GM21723 (cell line): ENCODE results near the gene FGF22.
"Not testable (repeated sequence)": the region's sequence is repeated elsewhere in the genome, so short reads cannot be mapped to it uniquely, and the experiment has no call there.

ENCODE experiments used
- ATAC-seq: cut with Tn5 transposase; IDR thresholded peaks from one replicate; pipeline ENCODE4 v1.9.1; 2021; ENCODE audit warnings: mild to moderate bottlenecking, moderate library complexity; ENCODE audit not compliant: unreplicated experiment

FGF22 gene

DNA sequence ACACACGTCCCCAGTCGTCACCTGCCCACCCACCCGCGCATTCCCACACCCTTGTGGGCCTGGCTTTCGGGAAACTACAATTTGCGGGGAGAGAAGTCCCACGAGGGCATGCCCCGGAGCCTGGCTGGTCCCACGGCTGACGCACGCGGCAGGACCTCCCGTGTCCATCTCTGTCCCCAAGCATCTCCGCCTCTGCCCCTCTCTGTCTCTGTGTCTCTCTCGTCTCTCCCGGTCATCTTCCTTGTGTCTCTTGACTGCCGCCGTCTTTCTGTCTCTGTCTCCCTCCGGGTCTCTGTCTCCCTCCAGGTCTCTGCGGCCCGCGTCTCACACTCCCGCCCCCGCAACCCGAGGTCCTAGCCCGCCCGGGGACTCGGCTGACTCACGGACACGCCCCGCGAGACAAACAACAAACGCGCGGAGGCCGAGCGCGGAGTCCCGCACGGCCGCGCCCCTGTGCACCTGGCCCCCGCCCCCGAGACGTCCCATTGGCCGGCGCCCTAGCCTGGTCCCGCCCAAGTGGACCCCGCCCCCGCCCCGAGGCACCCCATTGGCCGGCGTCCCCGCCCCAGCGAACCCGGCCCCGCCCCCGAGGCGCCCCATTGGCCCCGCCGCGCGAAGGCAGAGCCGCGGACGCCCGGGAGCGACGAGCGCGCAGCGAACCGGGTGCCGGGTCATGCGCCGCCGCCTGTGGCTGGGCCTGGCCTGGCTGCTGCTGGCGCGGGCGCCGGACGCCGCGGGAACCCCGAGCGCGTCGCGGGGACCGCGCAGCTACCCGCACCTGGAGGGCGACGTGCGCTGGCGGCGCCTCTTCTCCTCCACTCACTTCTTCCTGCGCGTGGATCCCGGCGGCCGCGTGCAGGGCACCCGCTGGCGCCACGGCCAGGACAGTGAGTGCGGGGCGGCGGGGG, at the start of gene FGF22:
Gene FGF22 (plus strand): TSS at position 627 of the 908 bp plus-strand sequence. CDS start 47 bp downstream, at position 674.
- peak; percentile 46 for ATAC-seq

DNA sequence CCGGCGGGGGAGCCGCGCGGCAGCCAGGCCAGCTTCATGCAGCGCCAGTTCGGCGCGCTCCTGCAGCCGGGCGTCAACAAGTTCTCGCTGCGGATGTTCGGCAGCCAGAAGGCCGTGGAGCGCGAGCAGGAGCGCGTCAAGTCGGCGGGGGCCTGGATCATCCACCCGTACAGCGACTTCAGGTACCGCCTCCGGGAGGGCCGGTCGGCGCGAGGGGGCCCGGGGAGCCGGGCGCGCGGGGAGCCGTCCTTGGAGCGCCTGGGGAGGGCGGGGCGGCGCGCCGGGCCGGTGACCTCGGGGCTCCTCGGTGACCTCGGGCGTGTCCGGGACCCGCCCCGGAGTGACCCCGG, 49.3 kb upstream of the FGF22 start:
- ATAC-seq = no peak

DNA sequence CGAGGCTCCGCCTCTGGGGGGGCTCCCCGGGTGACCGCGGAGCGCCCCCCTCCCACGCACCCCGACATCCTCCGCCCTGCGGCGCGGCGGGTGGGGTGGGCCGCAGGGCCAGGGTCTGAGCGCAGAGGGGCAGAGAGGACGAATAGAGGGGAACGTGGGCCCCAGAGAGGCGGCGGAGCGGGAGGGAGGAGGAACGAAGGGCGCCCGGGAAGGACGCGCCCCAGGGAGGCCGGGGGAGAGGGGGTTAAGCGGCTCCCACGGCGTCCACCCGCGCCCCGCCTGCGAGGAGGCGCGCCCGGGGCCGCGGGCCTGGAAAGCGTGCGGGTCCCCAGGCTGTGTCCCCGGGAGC, 49.0 kb upstream of the FGF22 start:
- no peak for ATAC-seq

DNA sequence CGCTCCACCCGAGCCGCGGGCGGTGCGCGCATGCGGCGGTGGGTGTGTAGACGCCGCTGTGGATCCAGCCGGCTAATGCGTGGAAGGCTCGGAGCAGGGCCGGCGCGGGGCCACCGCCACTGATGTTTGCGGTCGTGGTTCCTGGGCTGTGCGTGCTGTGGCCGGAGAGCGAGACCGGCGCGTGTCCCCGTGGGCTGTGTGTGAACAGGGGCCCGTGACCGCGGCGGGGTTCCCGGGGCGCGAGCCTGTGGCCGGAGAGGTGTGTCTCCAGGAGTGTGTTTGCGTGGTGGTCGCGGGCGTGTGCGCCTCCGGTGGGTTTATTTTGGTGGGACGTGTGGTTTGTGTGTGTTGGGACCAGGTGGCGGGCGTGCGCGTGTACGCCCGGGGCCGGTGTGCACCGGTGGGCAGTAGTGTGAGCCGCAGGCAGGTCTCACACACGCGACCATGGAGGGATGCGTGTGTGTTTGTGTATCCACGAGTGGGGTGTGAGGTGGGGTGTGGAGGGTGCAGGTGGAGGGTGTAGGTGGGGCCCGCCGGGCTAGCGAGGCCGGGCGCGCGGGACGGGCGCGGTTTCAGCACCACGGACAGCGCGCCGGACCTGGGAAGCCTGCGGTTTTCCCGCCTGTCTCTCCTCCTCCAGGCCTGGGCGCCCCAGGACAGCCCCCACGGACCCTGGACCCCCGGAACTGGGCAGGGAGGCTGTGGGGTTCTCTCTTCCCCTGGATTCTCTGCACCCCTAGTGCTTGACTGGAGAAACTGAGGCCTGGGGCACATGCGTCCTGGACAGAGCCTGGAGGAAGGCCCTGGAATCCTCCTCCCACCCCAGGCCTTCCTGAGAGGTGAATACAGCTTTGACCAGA, 48.4 kb upstream of the FGF22 start:
- no peak for ATAC-seq

DNA sequence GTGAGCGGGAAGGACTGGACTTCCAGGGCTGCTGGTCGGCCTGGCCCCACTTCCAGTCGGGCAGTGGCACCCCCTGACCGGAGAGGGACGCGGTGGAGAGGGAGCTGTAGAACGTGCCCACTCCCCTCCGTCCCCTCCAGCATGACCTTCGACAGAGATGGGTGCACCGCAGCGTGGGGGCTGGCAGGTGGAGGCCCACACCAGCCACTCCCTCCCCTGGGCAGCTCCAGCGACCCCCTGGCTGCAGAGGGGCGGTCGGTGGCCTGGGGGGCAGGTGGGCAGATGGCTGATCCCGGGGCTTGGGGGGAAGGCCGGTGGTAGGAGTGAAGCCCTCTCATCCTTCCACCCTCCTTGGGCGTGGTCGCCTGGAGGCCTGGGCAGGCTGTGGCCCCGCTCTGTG, 47.6 kb upstream of the FGF22 start:
- ATAC-seq = no peak

DNA sequence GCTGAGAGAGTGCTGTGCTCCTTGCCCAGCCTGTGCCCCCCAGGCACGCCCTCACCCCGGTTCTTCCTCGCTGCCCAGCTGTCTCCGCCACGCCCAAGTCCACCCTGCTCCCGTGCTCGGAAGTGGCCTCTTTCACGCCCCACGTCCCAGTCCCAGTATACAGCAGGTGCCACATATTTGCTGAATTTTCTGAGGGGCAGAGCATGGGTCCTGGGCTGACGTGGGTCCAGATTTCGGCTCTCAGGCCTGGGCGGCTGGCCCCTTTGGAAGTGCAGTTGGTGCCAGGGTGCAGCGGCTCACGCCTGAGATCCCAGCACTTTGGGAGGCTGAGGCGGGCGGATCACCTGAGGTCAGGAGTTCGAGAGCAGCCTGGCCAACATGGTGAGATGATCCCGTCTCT, 46.6 kb upstream of the FGF22 start:
- no peak for ATAC-seq

DNA sequence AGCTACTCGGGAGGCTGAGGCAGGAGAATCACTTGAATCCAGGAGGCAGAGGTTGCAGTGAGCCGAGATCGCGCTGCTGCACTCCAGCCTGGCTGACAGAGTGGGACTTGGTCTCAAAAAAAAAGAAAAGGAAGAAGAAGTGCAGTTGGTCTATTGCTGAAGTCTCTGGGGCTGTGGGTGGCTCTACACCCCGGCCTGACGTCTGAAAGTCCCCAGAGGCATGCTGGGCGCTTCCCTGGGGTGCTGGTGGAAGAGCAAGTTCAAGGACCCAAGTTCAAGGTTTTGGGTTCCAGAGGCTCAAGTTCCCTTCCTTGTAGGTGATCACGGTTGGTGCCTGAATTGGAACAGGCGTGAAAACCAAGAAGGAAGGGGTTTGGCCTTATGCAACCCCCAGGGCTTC, 46.2 kb upstream of the FGF22 start:
- no peak for ATAC-seq

DNA sequence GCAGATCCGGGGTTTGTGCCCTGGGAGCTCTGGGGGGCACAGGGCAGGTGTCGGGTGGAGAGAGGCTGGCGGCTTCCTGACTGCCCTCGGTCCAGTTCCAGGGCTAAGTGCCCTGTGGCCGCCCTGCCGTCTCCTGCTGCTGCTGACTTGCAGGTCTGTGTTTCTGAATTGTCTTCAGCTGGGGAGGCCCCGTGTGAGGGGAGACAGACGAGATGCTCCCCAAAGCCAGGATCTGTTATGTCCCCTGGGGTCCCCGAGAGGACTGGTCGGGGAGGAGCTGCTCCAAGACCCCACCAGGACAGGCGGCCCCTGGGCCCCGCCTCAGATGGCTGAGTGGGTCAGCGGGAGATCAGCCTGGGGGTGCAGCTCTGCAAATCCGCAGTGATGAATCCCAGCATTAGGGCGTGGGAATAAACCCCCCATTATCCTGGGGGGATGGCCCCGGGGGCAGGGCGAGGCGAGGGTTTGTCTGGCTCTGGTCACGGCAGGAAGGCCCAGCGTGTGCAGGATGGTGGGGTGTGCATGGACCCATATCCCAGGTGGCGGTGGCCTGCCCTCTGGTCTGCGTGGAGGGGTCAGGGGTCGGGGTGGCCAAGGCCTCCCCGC, 45.3 kb upstream of the FGF22 start:
- ATAC-seq = no peak

DNA sequence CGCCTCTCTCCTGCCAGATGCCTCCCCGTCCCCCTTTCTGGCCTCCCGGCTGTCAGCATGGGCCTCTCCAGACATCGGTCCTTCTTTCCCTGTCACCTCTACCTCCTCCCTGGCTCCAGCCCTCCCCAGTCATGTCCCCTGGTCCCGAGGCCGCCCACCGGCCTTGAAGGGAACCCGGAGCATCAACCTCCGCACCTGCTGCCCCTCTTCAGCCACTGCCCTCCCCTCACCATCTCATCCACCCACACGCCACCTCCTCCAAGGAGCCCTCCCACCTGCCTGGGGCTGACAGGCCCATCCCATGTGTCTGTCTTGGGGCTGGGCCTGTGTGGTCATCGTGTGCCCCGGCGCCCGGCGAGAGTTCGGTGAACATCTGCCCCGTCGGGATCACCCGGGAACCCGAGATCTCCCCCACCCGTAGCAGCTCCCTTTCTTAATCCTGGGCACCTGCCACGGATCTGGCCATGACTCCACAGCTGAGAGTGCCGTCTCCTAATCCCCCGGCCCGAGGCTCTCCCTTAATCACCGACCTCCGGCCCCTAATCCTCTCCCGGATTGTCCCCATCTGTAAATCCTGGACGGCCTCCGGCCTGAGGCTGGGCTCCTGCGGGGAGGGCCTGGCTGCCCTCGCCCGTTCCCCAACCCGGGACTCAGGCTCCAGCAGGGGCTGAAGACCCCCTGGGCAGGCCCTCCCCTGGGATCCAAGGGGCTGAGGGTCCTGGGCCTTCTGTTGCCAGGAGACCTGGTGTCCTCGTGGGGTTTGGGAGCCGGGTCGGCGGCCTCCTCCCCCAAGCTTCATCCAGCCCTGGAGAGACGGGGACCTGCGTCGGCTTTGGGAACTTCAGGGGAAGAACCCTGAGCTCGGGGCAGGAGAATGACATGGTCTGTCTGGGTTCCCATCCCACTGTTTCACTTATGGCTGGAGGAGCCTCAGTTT, 44.1 kb upstream of the FGF22 start:
- no peak for ATAC-seq

DNA sequence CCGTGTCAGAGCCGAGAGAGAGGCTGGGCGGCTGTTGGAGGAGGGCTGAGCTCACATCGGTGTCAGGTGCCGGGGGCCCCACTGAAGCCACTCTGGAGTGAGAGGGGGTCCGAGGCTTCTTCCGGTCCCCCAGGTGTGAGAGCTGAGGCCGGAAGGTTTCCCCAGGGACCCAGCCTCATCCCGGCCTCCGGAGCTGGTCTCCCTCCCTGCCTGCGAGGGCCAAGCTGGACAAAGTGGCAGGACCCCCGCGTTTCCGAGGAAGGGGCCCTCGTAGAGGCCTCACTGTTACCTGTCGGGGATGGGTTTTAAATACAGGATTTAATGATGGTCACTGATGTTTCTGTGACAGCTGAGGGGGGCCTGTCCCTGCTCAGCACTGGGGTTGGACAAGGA, 43.4 kb upstream of the FGF22 start:
- ATAC-seq = no peak

DNA sequence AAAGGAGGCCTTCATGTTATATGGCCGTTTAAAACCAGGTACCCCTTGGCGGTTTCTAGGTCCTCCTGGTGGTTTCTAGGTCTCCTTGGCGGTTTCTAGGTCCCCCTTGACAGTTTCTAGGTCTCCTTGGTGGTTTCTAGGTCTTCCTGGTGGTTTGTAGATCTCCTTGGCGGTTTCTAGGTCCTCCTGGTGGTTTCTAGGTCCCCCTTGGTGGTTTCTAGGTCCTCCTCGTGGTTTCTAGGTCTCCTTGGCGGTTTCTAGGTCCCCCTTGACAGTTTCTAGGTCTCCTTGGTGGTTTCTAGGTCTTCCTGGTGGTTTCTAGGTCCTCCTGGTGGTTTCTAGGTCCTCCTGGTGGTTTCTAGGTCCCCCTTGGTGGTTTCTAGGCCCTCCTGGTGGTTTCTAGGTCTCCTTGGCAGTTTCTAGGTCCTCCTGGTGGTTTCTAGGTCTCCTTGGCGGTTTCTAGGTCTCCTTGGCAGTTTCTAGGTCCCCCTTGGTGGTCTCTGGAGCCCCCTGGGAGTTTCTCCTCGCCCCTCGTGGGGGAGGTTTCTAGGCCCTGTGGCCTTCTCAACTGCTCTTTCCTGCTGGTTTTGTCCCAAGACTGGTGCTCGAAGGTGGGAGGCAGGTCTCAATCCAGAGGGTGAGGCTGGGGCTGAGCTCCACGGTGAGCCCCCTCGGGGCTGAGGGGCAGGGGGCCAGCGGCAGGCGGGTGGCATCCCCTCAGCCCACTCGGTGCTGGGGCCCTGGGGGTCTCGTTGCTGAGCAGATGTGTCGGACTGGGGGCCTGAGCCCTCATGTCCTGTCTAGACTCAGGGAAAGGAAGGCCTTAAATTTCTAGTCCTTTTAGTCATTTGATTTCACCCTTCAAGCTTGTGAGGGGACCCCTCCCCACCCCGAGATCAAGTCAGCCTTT, 42.0 kb upstream of the FGF22 start:
- ATAC-seq = no peak

DNA sequence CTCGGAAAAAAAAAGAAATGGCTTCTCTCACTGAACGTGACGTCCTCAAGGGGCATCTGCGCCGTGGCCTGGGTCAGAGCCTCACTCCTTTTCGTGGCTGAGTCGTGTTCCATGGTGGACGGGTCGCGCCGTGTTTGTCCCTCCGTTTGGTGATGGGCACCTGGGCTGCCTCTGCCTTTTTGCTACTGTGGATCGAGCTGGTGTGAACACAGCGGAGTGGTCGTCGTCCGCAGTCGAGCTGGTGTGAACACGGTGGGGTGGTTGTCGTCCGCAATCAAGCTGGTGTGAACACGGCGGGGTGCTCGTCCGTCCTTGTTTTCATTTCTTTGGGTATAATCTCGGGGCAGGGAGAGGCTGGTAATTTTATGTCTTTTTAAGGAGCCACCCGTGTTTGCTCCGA, 38.4 kb upstream of the FGF22 start:
- no peak for ATAC-seq

DNA sequence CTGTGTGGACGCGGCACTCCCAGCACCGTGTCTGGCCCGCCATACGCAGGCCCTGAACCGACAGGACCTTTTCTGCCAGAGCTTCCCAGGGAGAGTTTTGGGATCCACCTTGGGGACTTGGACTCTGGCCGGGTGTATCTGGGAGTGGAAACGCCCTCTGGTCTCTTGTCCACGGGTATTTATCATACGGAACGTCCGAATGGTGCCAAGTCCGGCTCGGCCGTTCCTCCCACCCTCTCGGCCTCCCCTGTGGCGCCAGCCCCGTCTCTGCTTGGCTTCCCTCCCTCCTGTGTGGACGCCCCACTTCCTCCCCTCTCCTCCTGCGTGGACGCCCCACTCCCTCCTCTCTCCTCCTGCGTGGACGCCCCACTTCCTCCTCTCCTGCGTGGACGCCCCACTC, 37.9 kb upstream of the FGF22 start:
- ATAC-seq = no peak

DNA sequence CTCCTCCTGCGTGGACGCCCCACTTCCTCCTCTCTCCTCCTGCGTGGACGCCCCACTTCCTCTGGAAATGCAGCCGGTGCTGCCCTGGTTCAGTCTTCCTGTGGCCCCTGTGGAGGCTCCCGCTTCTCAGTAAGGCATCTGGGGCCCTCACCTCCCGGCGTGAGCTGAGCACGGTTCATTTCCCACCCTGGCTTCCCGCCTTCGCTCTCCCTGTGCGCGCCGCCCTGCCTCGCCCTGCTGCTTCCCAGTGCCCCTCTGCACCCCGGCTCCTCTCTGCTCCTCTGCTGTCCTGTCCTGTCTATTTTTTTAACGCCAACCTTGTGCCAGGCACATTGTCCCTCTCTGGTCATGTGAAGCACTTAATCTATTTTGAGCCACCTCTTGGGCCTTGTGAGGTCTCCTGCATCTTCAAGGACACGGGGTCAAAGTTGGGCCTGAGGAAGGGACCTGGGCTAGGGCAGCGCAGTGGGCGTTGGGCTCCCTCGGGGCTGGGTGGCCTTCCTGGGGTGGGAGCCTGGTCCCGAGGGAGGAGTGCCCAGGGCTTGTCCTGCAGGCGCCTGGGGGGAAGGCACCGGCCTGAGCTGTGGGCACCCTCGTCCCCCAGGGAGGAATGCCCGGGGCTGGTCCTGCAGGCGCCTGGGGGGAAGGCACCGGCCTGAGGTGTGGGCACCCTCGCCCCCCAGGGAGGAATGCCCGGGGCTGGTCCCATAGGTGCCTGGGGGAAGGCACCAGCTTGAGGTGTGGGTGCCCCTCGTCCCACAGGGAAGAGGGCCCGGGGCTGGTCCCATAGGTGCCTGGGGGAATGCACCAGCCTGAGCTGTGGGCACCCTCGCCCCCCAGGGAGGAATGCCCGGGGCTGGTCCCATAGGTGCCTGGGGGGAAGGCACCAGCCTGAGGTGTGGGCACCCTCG, 37.0 kb upstream of the FGF22 start:
- no peak for ATAC-seq

DNA sequence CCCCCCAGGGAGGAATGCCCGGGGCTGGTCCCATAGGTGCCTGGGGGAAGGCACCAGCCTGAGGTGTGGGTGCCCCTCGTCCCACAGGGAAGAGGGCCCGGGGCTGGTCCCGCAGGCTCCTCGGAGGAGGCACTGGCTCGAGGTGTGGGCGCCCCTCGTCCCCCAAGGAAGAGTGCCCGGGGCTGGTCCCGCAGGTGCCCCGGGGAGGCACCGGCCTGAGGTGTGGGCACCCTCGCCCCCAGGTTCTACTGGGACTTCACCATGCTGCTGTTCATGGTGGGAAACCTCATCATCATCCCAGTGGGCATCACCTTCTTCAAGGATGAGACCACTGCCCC, 36.4 kb upstream of the FGF22 start:
- ATAC-seq = not testable (repeated sequence)

DNA sequence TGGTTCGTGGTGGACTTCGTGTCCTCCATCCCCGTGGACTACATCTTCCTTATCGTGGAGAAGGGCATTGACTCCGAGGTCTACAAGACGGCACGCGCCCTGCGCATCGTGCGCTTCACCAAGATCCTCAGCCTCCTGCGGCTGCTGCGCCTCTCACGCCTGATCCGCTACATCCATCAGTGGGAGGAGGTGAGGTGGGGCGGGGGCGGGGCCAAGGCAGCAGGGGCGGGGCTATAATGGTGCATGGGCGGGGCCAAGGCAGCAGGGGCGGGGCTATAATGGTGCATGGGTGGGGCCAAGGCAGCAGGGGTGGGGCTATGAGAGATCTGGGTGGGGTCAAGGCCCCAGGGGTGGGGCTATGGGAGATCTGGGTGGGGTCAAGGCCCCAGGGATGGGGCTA, 35.9 kb upstream of the FGF22 start:
- not testable (repeated sequence) for ATAC-seq

DNA sequence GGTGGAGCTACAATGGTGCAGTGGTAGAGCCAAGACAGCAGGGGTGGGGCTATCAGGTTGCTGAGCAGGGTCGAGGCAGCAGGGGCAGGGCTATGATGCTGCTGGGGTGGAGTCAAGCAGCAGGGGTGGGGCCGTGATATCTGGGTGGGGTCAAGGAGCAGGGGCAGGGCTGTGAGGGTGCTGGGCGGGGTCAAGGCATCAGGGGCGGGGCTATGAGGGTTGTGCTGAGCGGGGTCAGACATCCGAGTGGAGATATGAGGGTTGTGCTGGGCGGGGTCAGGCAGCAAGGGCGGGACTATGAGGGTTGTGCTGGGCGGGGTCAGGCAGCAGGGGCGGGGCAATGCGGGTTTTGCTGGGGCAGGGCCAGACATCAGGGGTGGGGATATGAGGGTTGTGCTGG, 35.3 kb upstream of the FGF22 start:
- no peak for ATAC-seq

DNA sequence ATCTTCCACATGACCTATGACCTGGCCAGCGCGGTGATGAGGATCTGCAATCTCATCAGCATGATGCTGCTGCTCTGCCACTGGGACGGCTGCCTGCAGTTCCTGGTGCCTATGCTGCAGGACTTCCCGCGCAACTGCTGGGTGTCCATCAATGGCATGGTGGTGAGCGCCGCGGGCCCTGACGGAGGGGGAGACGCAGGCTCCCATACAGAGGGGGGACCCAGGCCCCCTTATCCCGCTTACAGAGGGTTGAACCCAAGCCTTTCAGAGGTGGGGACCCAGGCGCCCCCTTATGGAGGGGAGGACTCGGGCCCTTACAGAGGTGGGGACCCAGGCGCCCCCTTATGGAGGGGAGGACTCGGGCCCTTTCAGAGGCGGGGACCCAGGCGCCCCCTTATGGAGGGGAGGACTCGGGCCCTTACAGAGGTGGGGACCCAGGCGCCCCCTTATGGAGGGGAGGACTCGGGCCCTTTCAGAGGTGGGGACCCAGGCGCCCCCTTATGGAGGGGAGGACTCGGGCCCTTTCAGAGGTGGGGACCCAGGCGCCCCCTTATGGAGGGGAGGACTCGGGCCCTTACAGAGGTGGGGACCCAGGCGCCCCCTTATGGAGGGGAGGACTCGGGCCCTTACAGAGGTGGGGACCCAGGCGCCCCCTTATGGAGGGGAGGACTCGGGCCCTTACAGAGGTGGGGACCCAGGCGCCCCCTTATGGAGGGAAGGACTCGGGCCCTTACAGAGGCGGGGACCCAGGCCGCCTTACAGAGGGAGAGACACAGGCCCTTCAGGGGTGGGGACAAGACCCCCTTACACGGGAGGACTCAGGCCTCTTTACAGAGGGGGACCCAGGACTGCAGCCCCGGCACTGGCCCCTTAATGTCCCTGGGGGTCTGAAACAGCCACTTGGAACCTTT, 34.4 kb upstream of the FGF22 start:
- not testable (repeated sequence) for ATAC-seq
